C4-2B (cell line): ENCODE data around the gene MS4A7.

Source experiments
- H3K27ac ChIP-seq: fragments of 450-650 bp; 2 replicates; pipeline ENCODE4 v1.5.1; 2017
- ZFX ChIP-seq: fragments of 450-650 bp; IDR thresholded peaks from 2 replicates; pipeline ENCODE4 v1.6.1; 2017
- TF ChIP-seq, protein P1 (sequence below): fragments of 450-650 bp; conservative IDR thresholded peaks from 2 replicates; pipeline ENCODE4 v1.5.1; 2017; ENCODE audit warnings: mild to moderate bottlenecking

The MS4A7 gene

DNA sequence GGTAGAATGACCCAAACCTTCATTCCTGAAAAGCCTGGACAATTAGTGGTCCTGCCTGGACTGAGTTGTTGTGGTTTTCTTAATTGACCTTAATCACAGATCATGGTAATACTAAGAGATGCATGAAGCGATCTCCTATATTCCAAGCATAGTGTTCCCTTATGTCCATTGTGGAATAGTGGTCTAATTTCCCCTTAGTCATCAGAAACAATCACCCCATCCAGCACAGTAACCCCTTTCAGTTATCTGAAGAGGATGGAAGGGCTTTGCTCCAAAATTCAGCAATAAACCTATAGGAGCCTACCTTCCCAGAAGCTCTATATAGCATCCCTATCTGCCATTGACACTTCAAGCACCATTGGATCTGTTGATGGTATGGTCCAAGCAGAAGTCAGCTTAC, 44.3 kb downstream of the MS4A7 start:
- TF ChIP-seq, protein P1, sequence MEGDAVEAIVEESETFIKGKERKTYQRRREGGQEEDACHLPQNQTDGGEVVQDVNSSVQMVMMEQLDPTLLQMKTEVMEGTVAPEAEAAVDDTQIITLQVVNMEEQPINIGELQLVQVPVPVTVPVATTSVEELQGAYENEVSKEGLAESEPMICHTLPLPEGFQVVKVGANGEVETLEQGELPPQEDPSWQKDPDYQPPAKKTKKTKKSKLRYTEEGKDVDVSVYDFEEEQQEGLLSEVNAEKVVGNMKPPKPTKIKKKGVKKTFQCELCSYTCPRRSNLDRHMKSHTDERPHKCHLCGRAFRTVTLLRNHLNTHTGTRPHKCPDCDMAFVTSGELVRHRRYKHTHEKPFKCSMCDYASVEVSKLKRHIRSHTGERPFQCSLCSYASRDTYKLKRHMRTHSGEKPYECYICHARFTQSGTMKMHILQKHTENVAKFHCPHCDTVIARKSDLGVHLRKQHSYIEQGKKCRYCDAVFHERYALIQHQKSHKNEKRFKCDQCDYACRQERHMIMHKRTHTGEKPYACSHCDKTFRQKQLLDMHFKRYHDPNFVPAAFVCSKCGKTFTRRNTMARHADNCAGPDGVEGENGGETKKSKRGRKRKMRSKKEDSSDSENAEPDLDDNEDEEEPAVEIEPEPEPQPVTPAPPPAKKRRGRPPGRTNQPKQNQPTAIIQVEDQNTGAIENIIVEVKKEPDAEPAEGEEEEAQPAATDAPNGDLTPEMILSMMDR: no peak
- TF ChIP-seq ZFX: no peak

GRCh38 chr11:60428517-60428916, 50.2 kb downstream of the MS4A7 start:
- TF ChIP-seq ZFX: no peak
- TF ChIP-seq, protein P1: no peak
- no peak overlapping the region for H3K27ac ChIP-seq

More for the DNA sequence above, 44.3 kb downstream of the MS4A7 start:
- H3K27ac ChIP-seq: no peak overlapping the region

GRCh38 chr11:60429272-60429671, 50.9 kb downstream of the MS4A7 start, which contains the start of gene MS4A5:
Gene MS4A5 (plus strand): TSS chr11:60429572. CDS start chr11:60429675, 103 bp downstream.
- TF ChIP-seq, protein P1: no peak
- TF ChIP-seq ZFX: no peak
- H3K27ac ChIP-seq: no peak within 1 kb of the TSS

DNA sequence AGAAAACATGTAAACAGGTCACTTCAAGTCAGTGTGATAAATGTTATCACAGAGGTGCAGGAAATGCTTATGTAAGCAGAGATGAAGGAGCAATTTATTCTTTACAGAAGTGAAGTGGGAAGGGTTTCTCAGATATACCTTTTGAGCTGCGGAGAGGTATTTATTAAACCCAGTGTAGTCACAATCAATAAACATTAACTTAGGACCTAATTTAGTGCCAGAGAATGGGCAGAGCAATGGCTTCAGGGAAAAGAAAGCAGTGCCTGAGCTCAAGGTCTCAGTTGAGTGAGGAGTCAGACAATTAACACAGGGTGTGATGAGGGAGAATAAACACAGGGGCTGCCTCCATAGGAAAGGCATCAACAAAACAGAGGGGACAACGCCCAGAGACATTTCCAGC, 52.9 kb downstream of the MS4A7 start:
- no peak for TF ChIP-seq ZFX
- TF ChIP-seq, protein P1: no peak
- no peak overlapping the region for H3K27ac ChIP-seq

DNA sequence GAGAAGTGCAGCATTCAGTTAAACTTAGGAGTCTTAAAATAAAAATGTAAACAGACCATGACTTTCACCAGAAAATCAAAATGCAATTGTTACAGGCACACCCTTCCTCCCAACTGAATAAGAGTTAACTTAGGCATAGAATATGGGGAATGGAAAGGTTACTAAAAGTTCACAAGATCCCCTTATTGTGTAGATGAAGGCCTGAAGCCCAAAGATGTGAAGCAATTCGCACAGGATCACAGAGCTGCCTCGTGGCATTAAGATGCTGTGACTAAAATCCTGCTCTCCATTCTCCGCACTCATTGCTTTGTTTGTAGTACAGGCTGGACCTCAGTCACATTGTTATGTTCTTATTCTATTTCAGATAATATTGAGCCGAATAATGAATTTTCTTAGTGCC, 55.1 kb downstream of the MS4A7 start:
- no peak overlapping the region for H3K27ac ChIP-seq
- TF ChIP-seq, protein P1: no peak
- TF ChIP-seq ZFX: no peak
